Spleen (tissue), 7 donors: ENCODE measurements around the gene FGGY.

Source experiments
- POLR2A ChIP-seq, 3 donors: fragments of 450-650 bp; IDR thresholded peaks; one replicate each; pipeline ENCODE4 v1.5.1; 2017; ENCODE audit warnings: antibody characterized with exemption in 3 of 3, mild to moderate bottlenecking in 1 of 3
- TF ChIP-seq, protein P1 (sequence below), 11 experiments: fragments of 200-600 bp in 7 of 11; fragments of 450-650 bp in 4 of 11; sonication (generic) in 4 of 11; IDR thresholded peaks in 8 of 11; conservative IDR thresholded peaks in 3 of 11; 1 replicate in 7 of 11; 2 replicates in 4 of 11; pipeline versions ENCODE4 v1.4.0 to v1.8.0; 2016 to 2021; ENCODE audit warnings: antibody characterized with exemption in 11 of 11, inconsistent platforms in 4 of 11, mild to moderate bottlenecking in 1 of 11
- donor health status: DM: no; HTN: no; CAD: no; lungs with moderate emphysema.
- donor health status: DM: no; HTN: no; CAD: no.
- donor health status: DM: no; HTN: no; CAD: no.

DNA sequence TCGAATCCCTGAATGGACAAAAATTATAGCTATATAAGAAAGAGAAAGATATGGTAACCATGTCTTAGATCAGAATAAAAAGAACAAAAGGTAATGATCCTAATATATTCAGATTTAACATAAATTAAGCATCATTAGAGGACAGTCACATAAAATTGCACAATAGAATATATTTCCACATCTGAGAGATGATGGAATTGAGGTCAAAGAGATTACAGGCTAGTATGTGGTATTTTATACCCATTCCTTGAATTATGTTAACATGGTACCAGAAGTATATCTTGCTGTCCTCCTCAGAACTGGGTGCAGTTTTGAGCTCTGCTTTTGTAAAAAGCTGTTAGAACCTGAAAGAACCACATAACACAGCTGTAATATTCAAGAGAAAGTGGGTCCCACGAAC lies 272.3 kb downstream of the FGGY start:
- TF ChIP-seq, protein P1, sequence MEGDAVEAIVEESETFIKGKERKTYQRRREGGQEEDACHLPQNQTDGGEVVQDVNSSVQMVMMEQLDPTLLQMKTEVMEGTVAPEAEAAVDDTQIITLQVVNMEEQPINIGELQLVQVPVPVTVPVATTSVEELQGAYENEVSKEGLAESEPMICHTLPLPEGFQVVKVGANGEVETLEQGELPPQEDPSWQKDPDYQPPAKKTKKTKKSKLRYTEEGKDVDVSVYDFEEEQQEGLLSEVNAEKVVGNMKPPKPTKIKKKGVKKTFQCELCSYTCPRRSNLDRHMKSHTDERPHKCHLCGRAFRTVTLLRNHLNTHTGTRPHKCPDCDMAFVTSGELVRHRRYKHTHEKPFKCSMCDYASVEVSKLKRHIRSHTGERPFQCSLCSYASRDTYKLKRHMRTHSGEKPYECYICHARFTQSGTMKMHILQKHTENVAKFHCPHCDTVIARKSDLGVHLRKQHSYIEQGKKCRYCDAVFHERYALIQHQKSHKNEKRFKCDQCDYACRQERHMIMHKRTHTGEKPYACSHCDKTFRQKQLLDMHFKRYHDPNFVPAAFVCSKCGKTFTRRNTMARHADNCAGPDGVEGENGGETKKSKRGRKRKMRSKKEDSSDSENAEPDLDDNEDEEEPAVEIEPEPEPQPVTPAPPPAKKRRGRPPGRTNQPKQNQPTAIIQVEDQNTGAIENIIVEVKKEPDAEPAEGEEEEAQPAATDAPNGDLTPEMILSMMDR (IDR thresholded peaks at IDR 0.05 in 8 of 11, conservative IDR thresholded peaks at IDR 0.05 in 3 of 11) = no peak
- TF ChIP-seq POLR2A (IDR thresholded peaks at IDR 0.05) = no peak
